BLaER1 (cell line): ENCODE results near the gene FAM167B.
A peak's percentile ranks its signal among the peaks of the same experiment; 100 is the strongest.

Source experiments
- H3K27ac ChIP-seq: shearing (Covaris generic); formaldehyde crosslinking; 2 replicates; pipeline ENCODE4 v1.8.1; 2022
- H3K27me3 ChIP-seq: shearing (Covaris generic); formaldehyde crosslinking; 2 replicates; pipeline ENCODE4 v1.8.1; 2022
- H3K36me3 ChIP-seq: shearing (Covaris generic); formaldehyde crosslinking; 2 replicates; pipeline ENCODE4 v1.8.1; 2022
- H3K4me1 ChIP-seq: shearing (Covaris generic); formaldehyde crosslinking; 2 replicates; pipeline ENCODE4 v1.8.1; 2022
- H3K4me2 ChIP-seq: shearing (Covaris generic); formaldehyde crosslinking; 2 replicates; pipeline ENCODE4 v1.8.1; 2022
- H3K4me3 ChIP-seq: shearing (Covaris generic); formaldehyde crosslinking; 2 replicates; pipeline ENCODE4 v1.8.1; 2022
- H3K9ac ChIP-seq: shearing (Covaris generic); formaldehyde crosslinking; 2 replicates; pipeline ENCODE4 v1.8.1; 2022
- H3K9me3 ChIP-seq: shearing (Covaris generic); formaldehyde crosslinking; 2 replicates; pipeline ENCODE4 v1.8.1; 2022
- H4K20me1 ChIP-seq: shearing (Covaris generic); formaldehyde crosslinking; 2 replicates; pipeline ENCODE4 v1.8.1; 2022
- Cebpa-rat ChIP-seq: shearing (Covaris generic); IDR thresholded peaks from 2 replicates; pipeline ENCODE4 v1.8.1; 2022

The FAM167B gene

DNA sequence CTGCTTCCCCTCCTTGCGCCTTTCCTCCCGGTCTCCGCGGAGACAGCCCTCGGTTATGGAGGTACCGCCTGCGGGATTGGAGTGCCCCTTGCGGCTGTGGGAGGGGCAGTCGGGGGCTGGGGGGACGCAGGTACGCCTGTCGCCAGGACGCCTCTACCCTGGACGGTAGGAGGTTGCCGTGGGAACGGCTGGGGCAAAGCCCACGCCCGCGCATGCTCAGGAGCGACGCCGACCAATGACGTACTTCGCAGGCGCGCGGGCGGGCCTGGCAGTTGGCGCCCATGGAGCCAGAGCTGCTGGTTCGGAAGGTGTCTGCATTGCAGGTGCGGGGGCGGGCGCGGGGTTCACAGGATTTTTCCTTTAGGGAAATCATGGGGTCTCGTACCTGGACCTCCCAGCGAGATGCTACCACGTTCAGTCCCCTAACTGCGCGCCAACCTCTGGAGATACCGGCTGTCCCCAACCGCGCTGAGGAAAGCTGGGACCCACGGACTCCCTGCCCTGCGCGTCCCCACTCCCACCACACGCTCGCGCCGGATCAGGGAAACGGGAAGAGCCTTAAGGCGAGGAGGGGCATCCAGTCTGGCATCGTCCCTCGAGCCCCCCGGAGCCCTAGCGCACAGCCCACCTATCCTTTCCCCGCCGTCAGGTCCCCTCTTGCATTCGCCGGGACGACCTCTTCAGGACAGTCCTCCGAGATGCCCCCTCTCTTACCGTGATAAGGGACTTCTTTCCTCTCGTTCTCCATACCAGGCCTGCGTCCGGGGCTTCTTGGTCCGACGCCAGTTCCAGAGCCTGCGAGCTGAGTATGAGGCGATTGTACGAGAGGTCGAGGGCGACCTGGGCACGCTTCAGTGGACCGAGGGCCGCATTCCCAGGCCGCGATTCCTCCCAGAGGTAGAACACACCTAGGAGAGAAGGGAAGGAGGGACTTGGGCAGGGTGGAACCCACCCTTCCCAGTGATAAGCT lies 41.3 kb upstream of the FAM167B start, which contains the start of gene IQCC:
Gene IQCC, plus strand, starts transcription at position 271 of the 970 bp plus-strand sequence. Its CDS starts 11 bp downstream, at position 282.
- peak within 1 kb of the TSS; percentile 99 for H3K4me2 ChIP-seq
- H3K4me1 ChIP-seq, result peaks cover 55% of the 10 kb centered on the region
- no peak for TF ChIP-seq Cebpa-rat
- H3K27me3 ChIP-seq, result no peaks in the 10 kb centered on the region
- peak within 1 kb of the TSS; percentile 79 for H3K27ac ChIP-seq
- H3K9ac ChIP-seq, result peak within 1 kb of the TSS; percentile 89
- H4K20me1 ChIP-seq, result no peaks in the 10 kb centered on the region
- H3K36me3 ChIP-seq, result peaks cover 22% of the 10 kb centered on the region; the same call in 1 of the 2 replicates
- no peaks in the 10 kb centered on the region for H3K9me3 ChIP-seq
- H3K4me3 ChIP-seq, result peak within 1 kb of the TSS; percentile 88

DNA sequence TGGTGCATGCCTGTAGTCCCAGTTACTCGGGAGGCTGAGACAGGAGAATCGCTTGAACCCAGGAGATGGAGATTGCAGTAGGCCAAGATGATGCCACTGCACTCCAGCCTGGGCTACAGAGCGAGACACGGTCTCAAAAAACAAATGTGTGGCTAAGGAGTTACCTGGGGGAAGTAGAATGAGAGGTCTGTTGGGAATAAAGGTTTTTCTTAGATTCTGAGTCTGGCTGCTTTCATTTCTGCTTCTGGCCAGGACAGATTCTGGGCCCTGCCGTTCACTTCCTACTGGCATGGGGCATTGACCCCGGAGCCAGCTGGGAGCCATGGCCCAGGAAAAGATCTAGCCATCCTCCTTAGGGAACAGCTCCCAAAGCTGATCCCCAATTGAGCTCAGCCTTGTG lies 38.6 kb upstream of the FAM167B start:
- TF ChIP-seq Cebpa-rat, result no peak
- H4K20me1 ChIP-seq, result no peaks in the 10 kb centered on the region
- no peak overlapping the region for H3K4me3 ChIP-seq
- no peaks in the 10 kb centered on the region for H3K9me3 ChIP-seq
- peaks cover 29% of the 10 kb centered on the region; the same call in 1 of the 2 replicates for H3K36me3 ChIP-seq
- H3K4me1 ChIP-seq, result peaks cover 33% of the 10 kb centered on the region
- no peaks in the 10 kb centered on the region for H3K27me3 ChIP-seq
- peak overlapping the region; percentile 15; the same call in 1 of the 2 replicates for H3K4me2 ChIP-seq
- no peak overlapping the region for H3K27ac ChIP-seq
- H3K9ac ChIP-seq, result no peak overlapping the region

DNA sequence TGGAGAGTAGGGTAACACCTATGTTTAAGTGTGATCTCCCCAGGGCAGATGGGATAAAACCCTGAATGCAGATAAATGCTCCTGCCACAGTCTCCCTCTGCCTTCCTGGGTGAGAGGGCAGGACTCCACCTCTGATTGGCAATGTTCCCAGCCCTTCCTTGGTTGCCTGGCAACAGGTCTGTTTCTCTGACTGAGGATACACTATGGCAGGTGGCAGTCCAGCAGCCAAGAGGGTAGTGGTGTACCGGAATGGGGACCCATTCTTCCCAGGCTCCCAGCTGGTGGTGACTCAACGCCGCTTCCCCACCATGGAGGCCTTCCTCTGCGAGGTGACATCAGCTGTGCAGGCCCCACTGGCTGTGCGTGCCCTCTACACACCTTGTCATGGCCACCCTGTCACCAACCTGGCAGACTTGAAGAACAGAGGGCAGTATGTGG lies 38.1 kb upstream of the FAM167B start, which contains the start of gene DCDC2B:
Gene DCDC2B, plus strand, starts transcription at position 199 of the 438 bp plus-strand sequence. Its CDS starts 5 bp downstream, at position 204.
- Histone ChIP-seq H3K9me3 (no peaks in the 10 kb centered on the region), H3K36me3 (peaks cover 25% of the 10 kb centered on the region; the same call in 1 of the 2 replicates), H3K27me3 (no peaks in the 10 kb centered on the region), H3K4me1 (peaks cover 33% of the 10 kb centered on the region), H3K4me2 (peak within 1 kb of the TSS; percentile 15; the same call in 1 of the 2 replicates), H3K9ac (no peak within 1 kb of the TSS), H3K4me3 (no peak within 1 kb of the TSS), H3K27ac (no peak within 1 kb of the TSS), H4K20me1 (no peaks in the 10 kb centered on the region)
- TF ChIP-seq Cebpa-rat, result no peak

DNA sequence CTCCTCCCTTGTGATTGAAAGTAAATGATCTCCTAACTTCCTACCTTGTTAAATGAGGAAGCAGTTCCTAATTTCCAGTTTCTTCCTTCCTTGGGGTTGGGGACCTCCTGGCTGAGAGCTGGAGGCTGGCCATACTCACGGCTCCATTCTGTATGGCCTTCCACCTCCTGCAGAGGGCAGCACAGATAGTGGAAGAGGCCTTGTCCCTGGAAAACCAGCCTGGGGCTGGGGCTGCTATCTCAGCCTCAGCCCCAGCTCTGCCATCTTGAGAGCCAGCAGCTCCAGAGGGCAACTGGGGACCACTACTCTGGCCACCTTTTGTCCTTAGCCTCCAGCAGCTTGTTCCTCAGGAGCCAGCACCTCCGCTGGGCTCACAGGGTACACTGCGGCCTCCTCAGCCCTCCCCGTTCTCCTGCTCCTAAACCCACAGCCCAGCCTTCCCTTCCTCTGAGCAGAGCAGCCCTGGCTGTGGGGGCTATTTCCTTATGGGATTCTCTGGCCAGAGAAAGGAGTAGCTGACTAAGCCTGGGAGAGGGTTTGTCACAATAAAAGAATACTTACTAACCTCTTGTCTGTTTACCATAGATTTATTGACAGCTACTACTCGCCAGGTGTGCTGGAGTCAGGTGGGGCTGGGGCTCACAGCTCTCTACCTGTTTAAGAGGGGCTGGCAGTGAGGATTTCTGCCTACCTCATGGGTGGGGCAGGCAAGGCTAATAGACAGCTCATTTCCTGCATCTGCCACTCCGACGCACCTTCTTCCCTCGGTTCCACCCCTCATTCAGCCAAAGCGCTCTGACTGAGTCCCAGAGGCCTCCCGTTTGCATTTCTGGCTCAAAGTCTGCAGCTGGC lies 31.2 kb upstream of the FAM167B start:
- Histone ChIP-seq H4K20me1 (no peaks in the 10 kb centered on the region), H3K4me3 (no peak overlapping the region), H3K36me3 (peaks cover 45% of the 10 kb centered on the region), H3K4me2 (no peak overlapping the region), H3K4me1 (peaks cover 15% of the 10 kb centered on the region), H3K27ac (no peak overlapping the region), H3K9me3 (no peaks in the 10 kb centered on the region), H3K27me3 (no peaks in the 10 kb centered on the region), H3K9ac (no peak overlapping the region)
- no peak for TF ChIP-seq Cebpa-rat

DNA sequence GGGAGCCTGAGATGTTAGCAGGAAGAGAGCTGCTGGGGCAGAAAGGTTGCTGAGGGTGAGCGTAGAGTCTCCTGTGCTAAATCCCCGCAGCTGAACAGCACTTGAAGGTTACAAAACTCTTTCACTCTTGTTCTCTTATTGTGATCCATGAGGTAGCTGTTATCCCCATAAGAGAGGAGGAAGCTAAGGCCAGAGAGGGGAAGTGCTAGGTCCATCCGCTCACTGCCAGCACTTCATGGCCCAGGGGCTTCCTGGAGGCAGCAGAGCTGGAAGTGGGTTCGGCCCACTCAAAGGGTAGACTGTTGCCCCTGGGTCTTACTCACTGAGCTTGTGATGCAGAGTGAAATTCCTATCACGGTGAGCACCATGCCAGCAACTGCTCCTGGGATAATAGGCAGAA lies 30.5 kb upstream of the FAM167B start:
- peaks cover 45% of the 10 kb centered on the region for H3K36me3 ChIP-seq
- TF ChIP-seq Cebpa-rat, result no peak
- H3K9ac ChIP-seq, result 0 out of 2 replicates have a peak overlapping the region, but pooled peaks have one; percentile 7
- H3K4me3 ChIP-seq, result no peak overlapping the region
- H3K27me3 ChIP-seq, result no peaks in the 10 kb centered on the region
- peaks cover 22% of the 10 kb centered on the region for H3K4me1 ChIP-seq
- no peak overlapping the region for H3K4me2 ChIP-seq
- H3K27ac ChIP-seq, result no peak overlapping the region
- no peaks in the 10 kb centered on the region for H4K20me1 ChIP-seq
- H3K9me3 ChIP-seq, result no peaks in the 10 kb centered on the region

DNA sequence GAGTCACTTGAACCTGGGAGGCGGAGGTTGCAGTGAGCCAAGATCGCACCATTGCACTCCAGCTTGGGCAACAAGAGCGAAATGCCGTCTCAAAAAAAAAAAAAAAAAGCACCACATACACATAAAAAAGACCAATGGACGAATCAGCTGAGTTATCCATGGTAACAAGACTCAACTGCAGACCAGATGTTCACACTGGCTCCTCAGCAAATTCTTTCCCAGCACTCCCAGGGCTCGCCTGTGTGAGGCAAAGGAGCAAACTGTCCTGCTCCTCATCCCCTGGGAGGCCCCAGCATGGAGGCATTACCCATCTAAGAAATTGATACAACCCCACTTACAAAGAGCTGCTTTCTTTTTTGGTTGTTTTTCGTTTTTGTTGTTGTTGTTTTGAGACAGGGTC lies 28.0 kb upstream of the FAM167B start:
- Histone ChIP-seq H3K9me3 (no peaks in the 10 kb centered on the region), H3K36me3 (peaks cover 44% of the 10 kb centered on the region), H3K27me3 (no peaks in the 10 kb centered on the region), H3K27ac (no peak overlapping the region), H3K9ac (no peak overlapping the region), H4K20me1 (no peaks in the 10 kb centered on the region; the same call in 1 of the 2 replicates), H3K4me1 (peaks cover 37% of the 10 kb centered on the region), H3K4me2 (no peak overlapping the region), H3K4me3 (no peak overlapping the region)
- no peak for TF ChIP-seq Cebpa-rat

DNA sequence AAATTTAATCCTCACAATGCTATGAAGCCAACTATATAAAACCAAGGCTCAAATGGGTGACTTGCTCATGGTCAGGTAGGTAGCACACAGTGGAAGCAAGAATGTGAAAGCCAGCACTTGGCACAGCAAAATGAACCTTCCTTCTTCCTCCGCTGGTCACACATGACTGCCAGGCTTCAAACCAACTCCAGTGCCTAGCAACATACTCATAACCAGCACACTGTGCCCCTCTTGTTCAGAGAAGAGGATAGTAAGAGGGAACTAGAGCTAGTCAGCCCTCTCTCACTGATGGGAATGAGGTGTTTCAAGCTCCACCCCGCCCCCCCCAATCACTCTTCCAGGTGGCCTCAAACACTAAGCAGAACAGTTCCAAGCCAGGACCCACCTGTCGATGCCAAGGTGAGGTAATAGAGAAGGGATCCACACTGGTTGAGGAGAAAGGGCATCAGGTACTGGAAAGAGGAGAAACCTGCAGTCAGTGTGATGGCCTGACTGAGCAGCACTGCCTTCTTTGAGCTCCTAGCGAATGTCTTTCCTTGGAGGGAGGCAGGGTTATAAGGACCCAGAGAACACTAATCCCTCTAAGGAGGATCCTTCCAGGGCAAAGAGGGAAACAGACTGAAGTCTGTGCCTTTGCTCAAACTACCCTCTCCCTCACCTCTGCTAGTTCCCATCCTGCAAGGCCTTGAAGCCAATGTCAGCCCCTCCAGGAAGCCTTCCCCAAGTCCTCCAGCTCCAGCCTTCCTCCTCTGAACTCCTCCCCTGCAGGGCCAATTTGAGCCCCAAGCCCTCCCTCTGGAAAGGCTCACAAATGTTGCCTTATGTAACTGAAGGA lies 26.1 kb upstream of the FAM167B start:
- TF ChIP-seq Cebpa-rat, result no peak
- Histone ChIP-seq H3K9me3 (no peaks in the 10 kb centered on the region), H3K27ac (no peak overlapping the region; the same call in 1 of the 2 replicates), H3K4me3 (peak overlapping the region; percentile 92), H3K36me3 (peaks cover 48% of the 10 kb centered on the region), H3K9ac (peak overlapping the region; percentile 91), H4K20me1 (no peaks in the 10 kb centered on the region; the same call in 1 of the 2 replicates), H3K4me1 (peaks cover 40% of the 10 kb centered on the region), H3K27me3 (no peaks in the 10 kb centered on the region), H3K4me2 (peak overlapping the region; percentile 92)

DNA sequence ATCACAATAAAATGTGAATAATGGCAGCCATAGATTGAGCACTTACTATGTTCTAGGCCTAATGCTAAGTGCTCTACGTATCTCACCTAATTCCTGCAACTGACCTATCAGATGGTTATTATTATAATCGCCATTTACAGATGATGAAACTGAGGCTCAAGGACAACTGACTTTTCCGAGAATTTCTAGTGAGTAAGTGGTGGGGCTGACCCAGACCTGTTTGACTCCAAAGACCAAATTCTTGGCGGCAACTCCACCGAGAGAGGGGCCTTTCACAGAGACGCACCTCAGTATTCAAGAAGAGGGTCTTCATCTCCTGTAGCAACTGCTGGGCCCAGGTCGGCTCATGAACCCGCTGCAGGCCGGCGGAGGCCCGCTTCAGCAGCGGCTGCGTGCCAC lies 25.4 kb upstream of the FAM167B start:
- TF ChIP-seq Cebpa-rat, result no peak
- H3K27ac ChIP-seq, result no peak overlapping the region
- H3K4me3 ChIP-seq, result peak overlapping the region; percentile 92
- no peaks in the 10 kb centered on the region for H3K27me3 ChIP-seq
- no peaks in the 10 kb centered on the region for H3K9me3 ChIP-seq
- H3K9ac ChIP-seq, result peak overlapping the region; percentile 91
- peaks cover 40% of the 10 kb centered on the region for H3K4me1 ChIP-seq
- H3K36me3 ChIP-seq, result peaks cover 48% of the 10 kb centered on the region
- no peaks in the 10 kb centered on the region; the same call in 1 of the 2 replicates for H4K20me1 ChIP-seq
- peak overlapping the region; percentile 92 for H3K4me2 ChIP-seq
